ENCODE data around the gene MED13L.

DNA sequence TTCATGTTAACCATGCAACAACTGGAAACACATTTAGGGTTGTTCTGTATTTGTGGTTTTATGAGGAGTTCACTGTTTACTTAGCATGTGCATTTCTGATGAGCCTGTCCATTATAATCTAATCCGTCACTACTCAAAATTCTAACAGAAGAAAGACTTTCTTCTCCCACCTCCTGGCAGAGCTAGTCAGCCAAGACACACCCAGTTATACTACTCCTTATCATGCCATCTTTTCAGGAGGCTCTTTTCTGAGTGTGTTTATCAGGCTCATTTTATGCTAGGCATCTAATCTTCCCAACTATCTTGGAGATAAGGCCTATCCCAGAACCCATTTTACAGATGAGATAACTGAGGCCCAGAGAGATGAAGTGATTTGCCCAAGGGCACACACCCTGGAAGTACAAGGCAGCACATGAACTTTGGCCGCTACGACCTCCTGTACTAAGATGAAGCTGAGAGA is 10.4 kb upstream of the MED13L start:
- TF ChIP-seq TAF1 (IDR thresholded peaks at IDR 0.05; ENCODE audit: borderline replicate concordance, insufficient read depth, low read length): no peak
- no peak for TF ChIP-seq SIN3A (IDR thresholded peaks at IDR 0.05; ENCODE audit: borderline replicate concordance, insufficient read depth, low read length)

Data from PFSK-1 (cell line).